H9 (cell line): ENCODE data around the gene PAXX. TPM values are rescaled to one million over a fixed set of nuclear protein-coding genes. Genes with fewer than 3 reads are reported as not detected.

Experiments used
- DNase-seq: peaks from one replicate; pipeline ENCODE4 v3.0.0-alpha.2; 2017
- H2AFZ ChIP-seq: one replicate; pipeline ENCODE4 v1.6.1; 2013; ENCODE audit warnings: mild to moderate bottlenecking, low read length, control low read depth, moderate library complexity
- H2AK5ac ChIP-seq: 2 replicates; pipeline ENCODE4 v1.6.1; 2013; ENCODE audit warnings: low read length, control low read depth, mixed read lengths; ENCODE audit not compliant: insufficient read length
- H2BK120ac ChIP-seq: one replicate; pipeline ENCODE4 v1.6.1; 2013; ENCODE audit warnings: low read depth, mild to moderate bottlenecking, low read length, control low read depth, inconsistent platforms; ENCODE audit not compliant: poor library complexity, severe bottlenecking
- H2BK12ac ChIP-seq: 2 replicates; pipeline ENCODE4 v1.6.1; 2013; ENCODE audit warnings: low read length, control low read depth, mixed read lengths, low read depth; ENCODE audit not compliant: insufficient read length
- H2BK15ac ChIP-seq: 2 replicates; pipeline ENCODE4 v1.6.1; 2013; ENCODE audit warnings: low read depth, low read length, control low read depth
- H2BK20ac ChIP-seq: one replicate; pipeline ENCODE4 v1.6.1; 2013; ENCODE audit warnings: low read depth, mild to moderate bottlenecking, low read length, control low read depth, inconsistent platforms; ENCODE audit not compliant: poor library complexity, severe bottlenecking
- H2BK5ac ChIP-seq: 2 replicates; pipeline ENCODE4 v1.6.1; 2013; ENCODE audit warnings: low read length, control low read depth, mixed read lengths; ENCODE audit not compliant: insufficient read length
- H3K14ac ChIP-seq: 2 replicates; pipeline ENCODE4 v1.6.1; 2013; ENCODE audit warnings: low read length, control low read depth; ENCODE audit not compliant: insufficient read depth
- H3K18ac ChIP-seq: 2 replicates; pipeline ENCODE4 v1.6.1; 2013; ENCODE audit warnings: low read depth, mild to moderate bottlenecking, mixed read lengths, low read length, control low read depth; ENCODE audit not compliant: insufficient read length
- H3K23ac ChIP-seq: 2 replicates; pipeline ENCODE4 v1.6.1; 2013; ENCODE audit warnings: low read length, control low read depth, mixed read lengths, low read depth; ENCODE audit not compliant: insufficient read length
- H3K23me2 ChIP-seq: 2 replicates; pipeline ENCODE4 v1.6.1; 2013; ENCODE audit warnings: low read depth, mild to moderate bottlenecking, mixed read lengths, low read length, control low read depth; ENCODE audit not compliant: insufficient read length, poor library complexity, severe bottlenecking
- H3K27ac ChIP-seq: 2 replicates; pipeline ENCODE4 v1.5.1; 2013; ENCODE audit warnings: low read length, control low read depth, mixed read lengths, low read depth; ENCODE audit not compliant: insufficient read length
- H3K27me3 ChIP-seq: 2 replicates; pipeline ENCODE4 v1.6.1; 2013; ENCODE audit warnings: low read length, control low read depth, inconsistent platforms; ENCODE audit not compliant: insufficient read depth
- H3K4ac ChIP-seq: 2 replicates; pipeline ENCODE4 v1.6.1; 2013; ENCODE audit warnings: low read depth, mild to moderate bottlenecking, control low read depth, inconsistent platforms, low read length, moderate library complexity
- H3K4me1 ChIP-seq: 2 replicates; pipeline ENCODE4 v1.6.1; 2013; ENCODE audit warnings: low read length, control low read depth, inconsistent platforms; ENCODE audit not compliant: insufficient read depth
- H3K4me2 ChIP-seq: 2 replicates; pipeline ENCODE4 v1.6.1; 2013; ENCODE audit warnings: low read length, control low read depth, mixed read lengths; ENCODE audit not compliant: insufficient read length, insufficient read depth
- H3K56ac ChIP-seq: 2 replicates; pipeline ENCODE4 v1.6.1; 2013; ENCODE audit warnings: low read depth, mild to moderate bottlenecking, mixed read lengths, low read length, control low read depth; ENCODE audit not compliant: insufficient read length
- H3K79me1 ChIP-seq: 2 replicates; pipeline ENCODE4 v1.6.1; 2013; ENCODE audit warnings: low read depth, mild to moderate bottlenecking, moderate library complexity, low read length, control low read depth, inconsistent platforms; ENCODE audit not compliant: insufficient read depth, poor library complexity, severe bottlenecking
- H3K79me2 ChIP-seq: 2 replicates; pipeline ENCODE4 v1.6.1; 2013; ENCODE audit warnings: low read length, control low read depth, inconsistent platforms; ENCODE audit not compliant: insufficient read depth
- H3K9ac ChIP-seq: 2 replicates; pipeline ENCODE4 v1.6.1; 2013; ENCODE audit warnings: low read length, control low read depth, mixed read lengths; ENCODE audit not compliant: insufficient read length; ENCODE audit errors: extremely low read depth
- H3K9me3 ChIP-seq: one replicate; pipeline ENCODE4 v1.6.1; 2013; ENCODE audit warnings: low read depth, low read length, inconsistent platforms; ENCODE audit not compliant: control insufficient read depth
- H3T11ph ChIP-seq: one replicate; pipeline ENCODE4 v1.6.1; 2013; ENCODE audit warnings: mild to moderate bottlenecking, low read length, control low read depth, inconsistent platforms
- H4K20me1 ChIP-seq: one replicate; pipeline ENCODE4 v1.6.1; 2013; ENCODE audit not compliant: control insufficient read depth, insufficient read length, insufficient read depth
- H4K5ac ChIP-seq: 2 replicates; pipeline ENCODE4 v1.6.1; 2013; ENCODE audit warnings: low read depth, mild to moderate bottlenecking, mixed read lengths, low read length, control low read depth; ENCODE audit not compliant: insufficient read length
- H4K8ac ChIP-seq: replicated peaks from 2 replicates; pipeline ENCODE4 v1.6.1; 2013; ENCODE audit warnings: low read length, control low read depth, mixed read lengths, low read depth; ENCODE audit not compliant: insufficient read length
- H4K91ac ChIP-seq: 2 replicates; pipeline ENCODE4 v1.6.1; 2013; ENCODE audit warnings: low read depth, mild to moderate bottlenecking, moderate library complexity, mixed read lengths, low read length, control low read depth; ENCODE audit not compliant: insufficient read length
- H3K27ac Mint-ChIP-seq, 3 experiments: 2 replicates in 2 of 3; 3 replicates in 1 of 3; pipeline ENCODE4 v1.8.0; 2020 to 2021; ENCODE audit warnings: mixed read lengths in 3 of 3, mild to moderate bottlenecking in 1 of 3, moderate library complexity in 1 of 3
- H3K27me3 Mint-ChIP-seq: 2 replicates; pipeline ENCODE4 v1.8.0; 2021; ENCODE audit warnings: low read depth, mild to moderate bottlenecking, moderate library complexity, mixed read lengths
- H3K36me3 Mint-ChIP-seq, 3 experiments: 2 replicates in 2 of 3; 3 replicates in 1 of 3; pipeline ENCODE4 v1.8.0; 2020 to 2021; ENCODE audit warnings: low read depth in 3 of 3, mixed read lengths in 3 of 3; ENCODE audit not compliant: insufficient read depth in 1 of 3
- H3K4me1 Mint-ChIP-seq, 2 experiments: 2 replicates each; pipeline ENCODE4 v1.8.0; 2020; ENCODE audit warnings: mixed read lengths in 2 of 2
- H3K4me3 Mint-ChIP-seq, 2 experiments: 2 replicates in 1 of 2; 3 replicates in 1 of 2; pipeline ENCODE4 v1.8.0; 2020 to 2021; ENCODE audit warnings: mild to moderate bottlenecking in 2 of 2, mixed read lengths in 2 of 2, moderate library complexity in 1 of 2
- H3K9me3 Mint-ChIP-seq, 2 experiments: 2 replicates in 1 of 2; 3 replicates in 1 of 2; pipeline ENCODE4 v1.8.0; 2020; ENCODE audit warnings: mild to moderate bottlenecking in 2 of 2, mixed read lengths in 2 of 2, moderate library complexity in 1 of 2
- WGBS: extraction: QIAGEN DNeasy Blood & Tissue Kit; methylation state at CpG from one replicate; pipeline ENCODE4 v1.1.7; 2013; ENCODE audit warnings: missing lambda C conversion rate, low lambda C conversion rate, mixed read lengths; ENCODE audit not compliant: insufficient read length; ENCODE audit errors: extremely low coverage; 5-methylcytosine and 5-hydroxymethylcytosine counted together
- total RNA-seq: library from RNA; stranded (reverse); gene quantifications from 2 replicates; pipeline ENCODE4 v1.2.1, GENCODE V29; 2021
- TF ChIP-seq, protein P1 (sequence below): fragments of 200-600 bp; sonication (generic); conservative IDR thresholded peaks from 3 replicates; pipeline ENCODE4 v1.8.0; 2021; ENCODE audit warnings: antibody characterized with exemption, mild to moderate bottlenecking

PAXX gene
- total RNA-seq, 1 experiment from 2014 or later: 51.2 TPM

DNA sequence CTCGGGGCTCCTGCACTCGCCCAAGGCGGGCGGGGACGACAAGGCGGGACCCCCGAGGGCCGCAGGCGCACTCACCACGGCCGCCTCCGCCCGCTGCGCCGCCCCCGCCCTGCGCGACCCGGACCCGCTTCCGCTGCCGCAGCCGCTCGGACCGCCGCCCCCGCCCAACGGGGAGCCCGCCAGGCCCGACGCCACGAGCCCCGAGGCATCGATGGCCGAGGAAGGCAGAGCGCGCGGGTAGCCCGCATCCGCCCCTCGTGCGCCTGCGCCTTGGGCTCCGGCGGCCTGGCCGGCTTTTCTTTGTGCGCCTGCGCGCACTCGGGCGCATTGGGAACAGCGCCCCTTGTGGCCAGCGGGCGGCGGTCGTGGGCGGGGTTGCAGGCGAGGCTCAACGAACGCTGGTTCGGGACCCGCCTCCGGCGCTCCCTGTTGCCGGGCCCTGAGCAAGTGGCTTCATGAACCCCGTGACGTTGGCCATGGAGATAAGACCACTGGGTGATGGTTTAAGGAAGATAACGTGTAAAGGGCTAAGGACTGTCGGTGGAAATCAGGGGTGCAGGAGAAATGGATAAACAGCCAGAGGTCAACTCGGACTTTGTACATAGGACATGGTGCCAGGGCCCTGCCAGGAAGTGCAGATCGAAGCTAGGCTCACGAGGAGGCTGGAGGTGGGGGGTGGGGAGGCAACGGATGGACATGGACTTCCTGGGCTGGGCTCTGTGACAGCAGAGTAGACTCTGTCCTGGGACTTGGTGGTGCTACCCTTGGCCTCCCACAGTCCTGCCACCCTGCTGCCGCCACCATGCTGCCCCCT is 47.5 kb upstream of the PAXX start, which contains the start of the genes C8G and FBXW5:
C8G (plus strand) TSS at position 725 of the 814 bp plus-strand sequence; CDS start at position 803, 78 bp downstream.
FBXW5 (minus strand) TSS at position 220 of the 814 bp plus-strand sequence. CDS start 655 bp downstream, outside the sequence.
- peak within 1 kb of the TSS in 2 of 3 experiments; percentile 8 to 77; a peak in 1 of 7 replicates for H3K27ac Mint-ChIP-seq
- no peaks in the 10 kb centered on the region for H3K27me3 ChIP-seq
- H3K4me1 Mint-ChIP-seq: peaks cover 10 to 18% of the 10 kb centered on the region in 2 experiments
- H3K36me3 Mint-ChIP-seq: peaks cover 2 to 27% (median 23%) of the 10 kb centered on the region in 3 experiments; a peak in 5 of 7 replicates
- no peak within 1 kb of the TSS; the same call in 1 of the 2 replicates for H3K14ac ChIP-seq
- no peak within 1 kb of the TSS; the same call in 1 of the 2 replicates for H2BK15ac ChIP-seq
- H3K27me3 Mint-ChIP-seq: no peaks in the 10 kb centered on the region
- H2AK5ac ChIP-seq: no peak within 1 kb of the TSS
- H3K79me1 ChIP-seq: no peaks in the 10 kb centered on the region
- H4K8ac ChIP-seq: no peak within 1 kb of the TSS
- H2BK5ac ChIP-seq: no peak within 1 kb of the TSS
- DNase-seq: peak; percentile 95
- H3K56ac ChIP-seq: no peak within 1 kb of the TSS
- H3K4me2 ChIP-seq: peak within 1 kb of the TSS; percentile 60
- H3T11ph ChIP-seq: no peak within 1 kb of the TSS
- no peak within 1 kb of the TSS for H3K4ac ChIP-seq
- TF ChIP-seq, protein P1, sequence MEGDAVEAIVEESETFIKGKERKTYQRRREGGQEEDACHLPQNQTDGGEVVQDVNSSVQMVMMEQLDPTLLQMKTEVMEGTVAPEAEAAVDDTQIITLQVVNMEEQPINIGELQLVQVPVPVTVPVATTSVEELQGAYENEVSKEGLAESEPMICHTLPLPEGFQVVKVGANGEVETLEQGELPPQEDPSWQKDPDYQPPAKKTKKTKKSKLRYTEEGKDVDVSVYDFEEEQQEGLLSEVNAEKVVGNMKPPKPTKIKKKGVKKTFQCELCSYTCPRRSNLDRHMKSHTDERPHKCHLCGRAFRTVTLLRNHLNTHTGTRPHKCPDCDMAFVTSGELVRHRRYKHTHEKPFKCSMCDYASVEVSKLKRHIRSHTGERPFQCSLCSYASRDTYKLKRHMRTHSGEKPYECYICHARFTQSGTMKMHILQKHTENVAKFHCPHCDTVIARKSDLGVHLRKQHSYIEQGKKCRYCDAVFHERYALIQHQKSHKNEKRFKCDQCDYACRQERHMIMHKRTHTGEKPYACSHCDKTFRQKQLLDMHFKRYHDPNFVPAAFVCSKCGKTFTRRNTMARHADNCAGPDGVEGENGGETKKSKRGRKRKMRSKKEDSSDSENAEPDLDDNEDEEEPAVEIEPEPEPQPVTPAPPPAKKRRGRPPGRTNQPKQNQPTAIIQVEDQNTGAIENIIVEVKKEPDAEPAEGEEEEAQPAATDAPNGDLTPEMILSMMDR: peak; percentile 99
- H3K9me3 Mint-ChIP-seq: no peaks in the 10 kb centered on the region
- H3K4me3 Mint-ChIP-seq: peak within 1 kb of the TSS; percentile 68 to 82
- H2BK20ac ChIP-seq: no peak within 1 kb of the TSS
- H4K91ac ChIP-seq: no peak within 1 kb of the TSS
- WGBS: no CpG with 5 or more reads among the region's 74 CpGs
- no peak within 1 kb of the TSS for H2BK120ac ChIP-seq
- peaks cover 8% of the 10 kb centered on the region for H3K23me2 ChIP-seq
- no peak within 1 kb of the TSS for H3K23ac ChIP-seq
- no peaks in the 10 kb centered on the region for H4K20me1 ChIP-seq
- no peaks in the 10 kb centered on the region for H3K4me1 ChIP-seq
- H3K9ac ChIP-seq: peak within 1 kb of the TSS; percentile 13
- H2BK12ac ChIP-seq: no peak within 1 kb of the TSS
- H2AFZ ChIP-seq: no peak within 1 kb of the TSS
- H3K79me2 ChIP-seq: no peaks in the 10 kb centered on the region
- no peak within 1 kb of the TSS for H4K5ac ChIP-seq
- H3K18ac ChIP-seq: no peak within 1 kb of the TSS
- no peaks in the 10 kb centered on the region for H3K9me3 ChIP-seq
- H3K27ac ChIP-seq: no peak within 1 kb of the TSS
